ENCODE measurements around the gene NAA38.

NAA38 gene

DNA sequence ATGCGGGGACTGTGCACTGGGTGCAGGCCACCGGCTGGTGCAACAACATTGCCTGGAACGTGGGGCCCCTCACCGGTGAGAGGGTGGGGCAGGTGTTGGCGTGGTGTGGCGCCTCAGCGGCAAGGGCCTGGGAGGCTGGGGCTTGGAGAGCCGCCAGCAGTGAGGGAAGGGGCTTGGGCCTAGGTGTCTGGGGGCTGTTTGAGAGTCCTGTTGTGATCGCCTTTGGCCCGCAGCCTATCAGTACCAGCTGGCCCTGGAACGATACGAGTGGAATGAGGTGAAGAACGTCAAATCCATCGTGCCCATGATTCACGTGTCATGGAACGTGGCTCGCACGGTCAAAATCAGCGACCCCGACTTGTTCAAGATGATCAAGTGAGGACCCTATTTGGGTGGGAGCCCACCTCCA, 5.1 kb downstream of the NAA38 start:
- DNase-seq = peak in 1 of 2 experiments; percentile 49

DNA sequence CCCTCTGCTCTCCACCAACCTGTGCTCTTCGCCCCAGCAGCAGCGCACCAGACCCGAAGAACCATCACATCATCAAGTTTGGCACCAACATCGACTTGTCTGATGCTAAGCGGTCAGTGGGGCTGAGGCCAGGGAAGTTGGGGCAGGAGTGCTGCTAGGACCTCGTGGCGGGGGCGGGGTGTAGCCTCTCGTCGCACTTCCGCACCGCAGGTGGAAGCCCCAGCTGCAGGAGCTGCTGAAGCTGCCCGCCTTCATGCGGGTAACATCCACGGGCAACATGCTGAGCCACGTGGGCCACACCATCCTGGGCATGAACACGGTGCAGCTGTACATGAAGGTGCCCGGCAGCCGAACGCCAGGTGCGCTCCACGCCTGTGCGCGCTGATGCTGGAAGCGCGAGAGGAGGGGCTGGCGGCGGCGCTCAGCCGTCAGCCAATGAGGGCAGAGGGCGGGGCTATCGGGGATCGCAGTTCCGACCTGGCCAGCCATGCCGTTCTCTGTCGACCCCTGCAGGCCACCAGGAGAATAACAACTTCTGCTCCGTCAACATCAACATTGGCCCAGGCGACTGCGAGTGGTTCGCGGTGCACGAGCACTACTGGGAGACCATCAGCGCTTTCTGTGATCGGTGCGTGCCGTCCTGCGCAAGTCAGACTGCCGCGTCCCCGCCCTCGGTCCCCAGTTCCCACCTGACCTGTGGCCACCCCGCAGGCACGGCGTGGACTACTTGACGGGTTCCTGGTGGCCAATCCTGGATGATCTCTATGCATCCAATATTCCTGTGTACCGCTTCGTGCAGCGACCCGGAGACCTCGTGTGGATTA, 5.7 kb downstream of the NAA38 start:
- TF ChIP-seq GATA1 (IDR thresholded peaks at IDR 0.05; ENCODE audit: low read depth, low read length) = no peak
- TF ChIP-seq POLR2A (IDR thresholded peaks at IDR 0.05; ENCODE audit: low read length) = peak; percentile 39
- peak; percentile 92 to 96 for DNase-seq

More for the DNA sequence above, 5.1 kb downstream of the NAA38 start:
- TF ChIP-seq POLR2A (IDR thresholded peaks at IDR 0.05; ENCODE audit: low read length) (no peak), GATA1 (IDR thresholded peaks at IDR 0.05; ENCODE audit: low read depth, low read length) (no peak)

DNA sequence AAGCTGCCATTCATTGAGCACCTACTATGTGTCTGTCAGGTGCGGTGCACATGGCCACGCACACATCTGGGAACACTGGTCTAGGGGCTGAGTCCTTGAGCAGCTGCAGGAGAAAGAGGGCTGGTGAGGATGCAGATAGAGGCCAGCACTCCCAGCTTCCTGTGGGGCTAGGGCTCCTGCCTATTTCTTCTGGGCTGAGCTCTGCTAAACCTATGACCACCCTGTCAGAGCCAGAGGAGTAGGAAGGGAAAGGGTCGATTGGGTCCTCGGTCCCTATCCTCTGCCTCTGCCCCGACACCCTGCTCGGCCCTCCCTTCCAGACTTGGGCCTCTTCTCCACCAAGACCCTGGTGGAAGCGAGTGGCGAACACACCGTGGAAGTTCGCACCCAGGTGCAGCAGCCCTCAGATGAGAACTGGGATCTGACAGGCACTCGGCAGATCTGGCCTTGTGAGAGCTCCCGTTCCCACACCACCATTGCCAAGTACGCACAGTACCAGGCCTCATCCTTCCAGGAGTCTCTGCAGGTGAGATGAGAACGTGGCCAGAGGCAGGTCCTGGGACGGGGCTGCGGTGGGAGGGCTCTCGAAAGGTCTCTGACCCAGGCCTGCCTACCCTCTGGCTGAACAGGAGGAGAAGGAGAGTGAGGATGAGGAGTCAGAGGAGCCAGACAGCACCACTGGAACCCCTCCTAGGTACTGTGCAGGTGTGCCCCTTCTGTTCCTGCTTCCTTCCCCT, 6.5 kb downstream of the NAA38 start:
- no peak for TF ChIP-seq GATA1 (IDR thresholded peaks at IDR 0.05; ENCODE audit: low read depth, low read length)
- no peak for TF ChIP-seq POLR2A (IDR thresholded peaks at IDR 0.05; ENCODE audit: low read length)
- DNase-seq = no peak

DNA sequence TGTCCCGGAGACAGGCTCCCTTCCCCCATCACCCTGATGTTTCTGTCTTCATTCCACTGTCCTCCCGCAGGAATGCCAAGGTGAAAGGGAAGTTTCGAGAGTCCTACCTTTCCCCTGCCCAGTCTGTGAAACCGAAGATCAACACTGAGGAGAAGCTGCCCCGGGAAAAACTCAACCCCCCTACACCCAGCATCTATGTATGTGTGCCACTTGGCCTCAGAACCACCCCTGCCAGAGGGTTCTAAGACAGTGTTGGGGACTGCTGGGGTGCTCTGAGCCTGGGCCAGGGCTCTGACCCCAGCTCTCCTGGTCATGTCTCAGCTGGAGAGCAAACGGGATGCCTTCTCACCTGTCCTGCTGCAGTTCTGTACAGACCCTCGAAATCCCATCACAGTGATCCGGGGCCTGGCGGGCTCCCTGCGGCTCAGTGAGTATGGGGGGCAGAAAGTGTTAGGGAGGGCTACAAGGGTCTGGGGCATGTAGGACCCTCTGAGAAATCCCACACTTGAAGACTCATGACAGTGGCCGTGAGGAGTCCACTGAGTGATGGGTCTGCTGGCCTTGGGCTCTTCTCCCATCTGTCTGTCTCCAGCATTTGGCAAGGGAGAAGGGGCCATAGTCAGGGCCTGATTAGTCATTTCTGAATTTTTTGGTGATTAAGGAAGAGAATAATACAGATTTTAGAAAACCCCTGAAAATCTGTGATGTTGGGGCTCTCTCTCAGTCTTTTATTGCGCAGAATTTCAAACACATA, 7.4 kb downstream of the NAA38 start:
- DNase-seq = no peak
- TF ChIP-seq POLR2A (IDR thresholded peaks at IDR 0.05; ENCODE audit: low read length) (no peak), GATA1 (IDR thresholded peaks at IDR 0.05; ENCODE audit: low read depth, low read length) (no peak)

DNA sequence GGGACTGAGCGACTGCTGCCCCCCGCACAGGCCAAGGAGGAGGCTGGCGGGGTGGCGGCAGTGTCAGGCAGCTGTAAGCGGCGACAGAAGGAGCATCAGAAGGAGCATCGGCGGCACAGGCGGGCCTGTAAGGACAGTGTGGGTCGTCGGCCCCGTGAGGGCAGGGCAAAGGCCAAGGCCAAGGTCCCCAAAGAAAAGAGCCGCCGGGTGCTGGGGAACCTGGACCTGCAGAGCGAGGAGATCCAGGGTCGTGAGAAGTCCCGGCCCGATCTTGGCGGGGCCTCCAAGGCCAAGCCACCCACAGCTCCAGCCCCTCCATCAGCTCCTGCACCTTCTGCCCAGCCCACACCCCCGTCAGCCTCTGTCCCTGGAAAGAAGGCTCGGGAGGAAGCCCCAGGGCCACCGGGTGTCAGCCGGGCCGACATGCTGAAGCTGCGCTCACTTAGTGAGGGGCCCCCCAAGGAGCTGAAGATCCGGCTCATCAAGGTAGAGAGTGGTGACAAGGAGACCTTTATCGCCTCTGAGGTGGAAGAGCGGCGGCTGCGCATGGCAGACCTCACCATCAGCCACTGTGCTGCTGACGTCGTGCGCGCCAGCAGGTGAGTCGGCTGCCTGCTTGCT, 8.1 kb downstream of the NAA38 start:
- no peak for DNase-seq
- no peak for TF ChIP-seq GATA1 (IDR thresholded peaks at IDR 0.05; ENCODE audit: low read depth, low read length)

DNA sequence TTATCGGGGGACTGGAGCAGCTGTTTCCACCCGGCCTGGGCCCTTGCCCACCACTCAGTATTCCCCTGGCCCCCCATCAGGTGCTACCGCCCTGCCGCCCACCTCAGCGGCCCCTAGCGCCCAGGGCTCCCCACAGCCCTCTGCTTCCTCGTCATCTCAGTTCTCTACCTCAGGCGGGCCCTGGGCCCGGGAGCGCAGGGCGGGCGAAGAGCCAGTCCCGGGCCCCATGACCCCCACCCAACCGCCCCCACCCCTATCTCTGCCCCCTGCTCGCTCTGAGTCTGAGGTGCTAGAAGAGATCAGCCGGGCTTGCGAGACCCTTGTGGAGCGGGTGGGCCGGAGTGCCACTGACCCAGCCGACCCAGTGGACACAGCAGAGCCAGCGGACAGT, 8.6 kb downstream of the NAA38 start:
- DNase-seq = no peak
- TF ChIP-seq POLR2A (IDR thresholded peaks at IDR 0.05; ENCODE audit: low read length) (no peak), GATA1 (IDR thresholded peaks at IDR 0.05; ENCODE audit: low read depth, low read length) (no peak)

DNA sequence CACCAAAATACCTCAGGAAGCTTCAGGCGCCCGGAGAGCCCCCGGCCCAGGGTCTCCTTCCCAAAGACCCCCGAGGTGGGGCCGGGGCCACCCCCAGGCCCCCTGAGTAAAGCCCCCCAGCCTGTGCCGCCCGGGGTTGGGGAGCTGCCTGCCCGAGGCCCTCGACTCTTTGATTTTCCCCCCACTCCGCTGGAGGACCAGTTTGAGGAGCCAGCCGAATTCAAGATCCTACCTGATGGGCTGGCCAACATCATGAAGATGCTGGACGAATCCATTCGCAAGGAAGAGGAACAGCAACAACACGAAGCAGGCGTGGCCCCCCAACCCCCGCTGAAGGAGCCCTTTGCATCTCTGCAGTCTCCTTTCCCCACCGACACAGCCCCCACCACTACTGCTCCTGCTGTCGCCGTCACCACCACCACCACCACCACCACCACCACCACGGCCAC, 9.2 kb downstream of the NAA38 start:
- TF ChIP-seq POLR2A (IDR thresholded peaks at IDR 0.05; ENCODE audit: low read length) (no peak), GATA1 (IDR thresholded peaks at IDR 0.05; ENCODE audit: low read depth, low read length) (no peak)
- DNase-seq = no peak

DNA sequence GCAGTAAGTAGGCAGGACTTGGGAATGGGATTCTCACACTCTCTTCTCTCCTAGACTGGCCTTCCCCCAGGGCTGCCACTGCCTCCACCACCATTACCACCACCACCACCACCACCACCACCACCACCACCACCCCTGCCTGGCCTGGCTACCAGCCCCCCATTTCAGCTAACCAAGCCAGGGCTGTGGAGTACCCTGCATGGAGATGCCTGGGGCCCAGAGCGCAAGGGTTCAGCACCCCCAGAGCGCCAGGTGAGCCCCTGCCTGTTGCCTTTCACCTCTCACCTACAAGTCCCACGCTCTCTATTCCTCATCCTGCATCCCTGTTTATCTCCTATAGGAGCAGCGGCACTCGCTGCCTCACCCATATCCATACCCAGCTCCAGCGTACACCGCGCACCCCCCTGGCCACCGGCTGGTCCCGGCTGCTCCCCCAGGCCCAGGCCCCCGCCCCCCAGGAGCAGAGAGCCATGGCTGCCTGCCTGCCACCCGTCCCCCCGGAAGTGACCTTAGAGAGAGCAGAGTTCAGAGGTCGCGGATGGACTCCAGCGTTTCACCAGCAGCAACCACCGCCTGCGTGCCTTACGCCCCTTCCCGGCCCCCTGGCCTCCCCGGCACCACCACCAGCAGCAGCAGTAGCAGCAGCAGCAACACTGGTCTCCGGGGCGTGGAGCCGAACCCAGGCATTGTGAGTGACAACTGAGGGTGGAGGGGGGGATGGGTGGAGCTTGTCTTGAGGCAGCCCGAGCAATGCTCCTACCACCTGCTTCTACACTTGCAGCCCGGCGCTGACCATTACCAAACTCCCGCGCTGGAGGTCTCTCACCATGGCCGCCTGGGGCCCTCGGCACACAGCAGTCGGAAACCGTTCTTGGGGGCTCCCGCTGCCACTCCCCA, 10.3 kb downstream of the NAA38 start:
- DNase-seq = no peak
- TF ChIP-seq GATA1 (IDR thresholded peaks at IDR 0.05; ENCODE audit: low read depth, low read length) (no peak), POLR2A (IDR thresholded peaks at IDR 0.05; ENCODE audit: low read length) (no peak)

DNA sequence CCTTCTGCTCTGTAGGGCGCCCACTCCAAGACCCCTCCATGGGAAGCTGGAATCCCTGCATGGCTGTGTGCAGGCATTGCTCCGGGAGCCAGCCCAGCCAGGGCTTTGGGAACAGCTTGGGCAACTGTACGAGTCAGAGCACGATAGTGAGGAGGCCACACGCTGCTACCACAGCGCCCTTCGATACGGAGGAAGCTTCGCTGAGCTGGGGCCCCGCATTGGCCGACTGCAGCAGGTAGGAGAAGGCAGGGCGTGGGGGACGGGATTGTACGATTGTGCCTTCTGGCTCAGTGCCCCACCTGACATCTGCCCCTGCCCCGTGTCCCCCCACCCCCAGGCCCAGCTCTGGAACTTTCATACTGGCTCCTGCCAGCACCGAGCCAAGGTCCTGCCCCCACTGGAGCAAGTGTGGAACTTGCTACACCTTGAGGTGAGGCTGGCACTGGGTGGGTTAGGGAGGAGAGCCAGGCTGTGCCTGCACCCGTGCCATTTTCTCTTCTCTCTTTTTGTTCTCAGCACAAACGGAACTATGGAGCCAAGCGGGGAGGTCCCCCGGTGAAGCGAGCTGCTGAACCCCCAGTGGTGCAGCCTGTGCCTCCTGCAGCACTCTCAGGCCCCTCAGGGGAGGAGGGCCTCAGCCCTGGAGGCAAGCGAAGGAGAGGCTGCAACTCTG, 11.2 kb downstream of the NAA38 start:
- DNase-seq = no peak
- TF ChIP-seq POLR2A (IDR thresholded peaks at IDR 0.05; ENCODE audit: low read length) = no peak
- no peak for TF ChIP-seq GATA1 (IDR thresholded peaks at IDR 0.05; ENCODE audit: low read depth, low read length)

DNA sequence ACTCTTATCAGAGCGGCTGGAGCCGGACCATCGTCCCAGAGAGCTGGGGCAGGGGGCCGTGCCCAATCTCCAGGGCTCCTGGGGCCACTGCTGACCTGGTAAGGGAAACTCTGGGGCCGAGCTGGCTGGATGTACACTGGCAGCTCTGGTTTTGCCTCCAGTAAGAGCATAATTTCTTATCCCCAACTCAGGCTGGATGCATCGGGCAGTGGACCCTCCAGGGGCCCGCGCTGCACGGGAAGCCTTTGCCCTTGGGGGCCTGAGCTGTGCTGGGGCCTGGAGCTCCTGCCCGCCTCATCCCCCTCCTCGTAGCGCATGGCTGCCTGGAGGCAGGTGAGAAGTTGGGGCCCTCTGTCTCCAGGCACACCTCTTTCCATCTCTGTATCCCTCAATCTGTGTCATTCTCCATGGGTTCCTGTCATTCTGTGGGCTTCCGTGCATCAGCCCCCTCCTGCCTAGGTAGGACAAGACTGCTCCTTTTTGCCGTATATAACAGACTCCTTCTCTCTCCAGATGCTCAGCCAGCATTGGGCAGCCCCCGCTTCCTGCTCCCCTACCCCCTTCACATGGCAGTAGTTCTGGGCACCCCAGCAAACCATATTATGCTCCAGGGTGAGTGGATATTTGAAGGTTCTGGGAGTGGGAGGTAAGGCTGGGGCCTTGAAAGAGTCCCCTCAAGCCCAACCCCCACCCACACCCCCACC, 11.8 kb downstream of the NAA38 start:
- DNase-seq = no peak
- TF ChIP-seq GATA1 (IDR thresholded peaks at IDR 0.05; ENCODE audit: low read depth, low read length) (no peak), POLR2A (IDR thresholded peaks at IDR 0.05; ENCODE audit: low read length) (no peak)

DNA sequence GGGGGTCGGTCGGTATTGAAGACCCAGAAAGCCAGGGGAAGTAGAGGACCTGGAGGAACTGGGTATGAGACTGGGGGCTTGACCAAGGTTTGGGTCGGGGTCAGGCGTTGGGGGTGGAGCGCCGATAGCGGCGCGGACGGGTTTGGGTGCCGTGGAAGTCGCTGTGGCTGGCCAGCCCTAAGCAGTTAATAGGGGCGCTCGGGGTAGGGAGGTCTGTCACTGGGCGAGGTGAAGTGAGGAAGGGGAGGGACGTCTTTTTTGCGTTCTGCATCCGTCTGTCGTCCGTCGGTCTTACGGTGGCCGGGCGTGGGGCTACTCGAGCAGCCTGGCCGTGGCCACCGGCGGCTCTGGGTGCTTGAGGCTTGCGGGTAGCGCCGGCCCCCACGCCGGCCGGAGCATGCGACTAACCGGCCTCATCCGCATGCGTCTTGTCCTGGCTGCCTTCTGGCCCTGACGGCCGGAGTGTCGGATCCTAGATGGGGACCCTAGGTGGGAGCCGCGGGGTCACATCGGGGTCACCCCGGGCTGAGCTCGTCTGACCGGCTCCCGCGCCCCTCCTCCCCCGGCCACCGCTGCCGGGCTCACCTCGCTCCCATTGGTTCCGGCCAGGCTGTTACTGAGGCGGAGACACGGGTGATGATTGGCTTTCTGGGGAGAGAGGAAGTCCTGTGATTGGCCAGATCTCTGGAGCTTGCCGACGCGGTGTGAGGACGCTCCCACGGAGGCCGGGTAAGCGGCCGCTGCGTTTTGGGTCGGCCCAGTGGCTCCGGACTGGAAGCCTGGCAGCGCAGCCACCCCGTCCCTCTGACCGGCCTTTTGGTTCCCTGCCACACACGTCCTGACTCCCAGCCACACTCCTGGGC, 12.8 kb downstream of the NAA38 start:
- peak; percentile 92 to 94 for DNase-seq
- TF ChIP-seq POLR2A (IDR thresholded peaks at IDR 0.05; ENCODE audit: low read length) (peak; percentile 86), GATA1 (IDR thresholded peaks at IDR 0.05; ENCODE audit: low read depth, low read length) (no peak)
